NT2/D1 (cell line): ENCODE results near the gene CSRP1.

ENCODE experiments used
- YY1 ChIP-seq: IDR thresholded peaks from 2 replicates; pipeline ENCODE4 v1.6.1; 2011; ENCODE audit not compliant: insufficient read length, insufficient read depth
- ZNF274 ChIP-seq: IDR thresholded peaks from 2 replicates; pipeline ENCODE4 v1.6.1; 2011; ENCODE audit warnings: mild to moderate bottlenecking, low read depth, low read length

DNA sequence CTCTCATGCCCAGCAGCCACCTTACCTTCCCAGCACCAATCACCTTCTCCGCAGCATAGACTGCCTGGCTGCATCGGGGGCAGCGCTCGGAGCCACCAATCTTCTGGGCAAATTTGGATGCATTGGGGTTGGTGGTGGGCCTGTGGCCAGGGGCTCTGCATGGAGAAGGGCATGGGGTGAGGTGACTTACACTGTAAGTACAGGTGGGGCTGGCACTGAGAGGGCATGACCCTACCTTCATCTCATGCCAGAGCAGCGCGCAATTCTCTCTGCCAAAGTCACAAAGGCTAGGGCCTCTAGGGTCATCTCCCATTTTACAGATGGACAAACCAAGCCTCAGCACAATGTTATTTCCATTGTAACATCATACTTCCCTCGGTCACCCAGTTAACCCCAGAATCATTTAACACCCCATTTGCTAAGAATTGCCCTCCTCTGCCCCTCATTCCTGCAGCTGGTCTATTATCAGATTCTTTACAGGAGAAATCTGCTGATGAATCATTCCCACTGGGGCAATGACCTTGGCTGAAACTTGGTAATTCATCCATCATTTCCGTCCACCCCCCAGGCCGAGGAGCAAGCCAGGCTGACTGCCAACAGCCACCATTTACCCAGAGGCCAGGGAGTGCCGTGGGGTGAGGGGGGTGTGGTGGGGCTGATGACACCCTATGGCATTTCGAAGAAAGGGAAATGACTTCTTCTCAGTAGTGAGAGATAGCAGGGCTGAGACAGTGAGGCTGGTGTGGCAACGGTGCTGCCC, 17.9 kb downstream of the CSRP1 start:
- TF ChIP-seq ZNF274, result no peak
- no peak for TF ChIP-seq YY1
